Retina (tissue), 1 donor: ENCODE results near the gene TMEM179.

Experiments
- DNase-seq: peaks from one replicate; pipeline ENCODE4 v3.0.0-alpha.2; 2016

The TMEM179 gene

GRCh38 chr14:104598039-104598909, 6.3 kb downstream of the TMEM179 start:
- peak; percentile 55 for DNase-seq

- no peak for DNase-seq
Measured at GRCh38 chr14:104597576-104597975, 7.0 kb downstream of the TMEM179 start.

- DNase-seq: no peak
Measured at GRCh38 chr14:104596927-104597351, 7.6 kb downstream of the TMEM179 start.

- no peak for DNase-seq
Measured at GRCh38 chr14:104596451-104596918, 8.1 kb downstream of the TMEM179 start.

GRCh38 chr14:104595911-104596450, 8.6 kb downstream of the TMEM179 start:
- DNase-seq: no peak

- no peak for DNase-seq
Measured at GRCh38 chr14:104595116-104595675, 9.4 kb downstream of the TMEM179 start.

- no peak for DNase-seq
Measured at GRCh38 chr14:104594310-104595046, 10.1 kb downstream of the TMEM179 start.

- peak; percentile 72 for DNase-seq
Measured at GRCh38 chr14:104593710-104594136, 10.8 kb downstream of the TMEM179 start.

GRCh38 chr14:104593241-104593701, 11.3 kb downstream of the TMEM179 start:
- DNase-seq: peak; percentile 43

- DNase-seq: no peak
Measured at GRCh38 chr14:104592785-104593184, 11.8 kb downstream of the TMEM179 start.

GRCh38 chr14:104592292-104592672, 12.3 kb downstream of the TMEM179 start:
- no peak for DNase-seq

GRCh38 chr14:104591506-104592291, 12.9 kb downstream of the TMEM179 start:
- no peak for DNase-seq

GRCh38 chr14:104591031-104591430, 13.5 kb downstream of the TMEM179 start:
- DNase-seq: no peak

GRCh38 chr14:104590240-104590965, 14.2 kb downstream of the TMEM179 start:
- DNase-seq: no peak

GRCh38 chr14:104589338-104590195, 15.0 kb downstream of the TMEM179 start:
- DNase-seq: no peak

- no peak for DNase-seq
Measured at GRCh38 chr14:104588066-104588857, 16.3 kb downstream of the TMEM179 start.

- DNase-seq: no peak
Measured at GRCh38 chr14:104587641-104588040, 16.9 kb downstream of the TMEM179 start.

- no peak for DNase-seq
Measured at GRCh38 chr14:104586832-104587620, 17.5 kb downstream of the TMEM179 start.
